Colonic mucosa (tissue), 4 donors: Measurements from ENCODE around the gene CHRNA3. TPM values are rescaled to one million over a fixed set of nuclear protein-coding genes. Genes with fewer than 3 reads are reported as not detected.

Experiments
- DNase-seq: peaks from one replicate; pipeline ENCODE4 v3.0.0-alpha.2; 2020
- H3K27ac ChIP-seq: fragments of 200-600 bp; one replicate; pipeline ENCODE4 v1.8.0; 2021
- H3K27me3 ChIP-seq: fragments of 200-600 bp; one replicate; pipeline ENCODE4 v1.8.0; 2021
- H3K36me3 ChIP-seq: fragments of 200-600 bp; one replicate; pipeline ENCODE4 v1.8.0; 2021
- H3K4me1 ChIP-seq: fragments of 200-600 bp; one replicate; pipeline ENCODE4 v1.8.0; 2021; ENCODE audit warnings: mild to moderate bottlenecking
- H3K4me3 ChIP-seq: fragments of 200-600 bp; one replicate; pipeline ENCODE4 v1.8.0; 2021
- H3K9ac ChIP-seq, 2 donors: one replicate each; pipeline ENCODE4 v1.7.0; 2013; ENCODE audit warnings: control low read depth in 2 of 2, low read depth in 2 of 2, low read length in 2 of 2
- H3K9me3 ChIP-seq: fragments of 200-600 bp; one replicate; pipeline ENCODE4 v1.8.0; 2021
- CTCF ChIP-seq: fragments of 200-600 bp; IDR thresholded peaks from one replicate; pipeline ENCODE4 v1.8.0; 2022; ENCODE audit warnings: antibody characterized with exemption, mild to moderate bottlenecking
- intact Hi-C: fragments of 100-400 bp; cut with DNase I; formaldehyde crosslinking; loops from one replicate; pipeline ENCODE4 v1.14.1; 2022
- total RNA-seq, 2 donors: library from RNA; stranded (reverse); fragmentation: NEBNext Ultra II Directional in 1 of 2; extraction: Animal tissue kit (Norgen Biotek cat#: 25700) in 1 of 2; gene quantifications; one replicate each; pipeline ENCODE4 v1.2.1, GENCODE V29; 2021
- donor health status: healthy.
- donor health status: DM: no; HTN: no; CAD: no.
- donor health status: DM: no; HTN: no; CAD: no.

Gene CHRNA3
- total RNA-seq, 2 donors from 2014 or later: 2.0 to 3.5 TPM

GRCh38 chr15:78636378-78636859 is 15.6 kb upstream of the CHRNA3 start:
- Histone ChIP-seq H3K4me1 (peaks cover 3% of the 10 kb centered on the region), H3K9me3 (no peaks in the 10 kb centered on the region), H3K27me3 (peaks cover 5% of the 10 kb centered on the region), H3K9ac (no peak overlapping the region), H3K4me3 (no peak overlapping the region), H3K27ac (no peak overlapping the region), H3K36me3 (no peaks in the 10 kb centered on the region)
- no peak for TF ChIP-seq CTCF
- intact Hi-C loops: loop anchor here (5.0 kb wide), 1 partner anchor 71 kb away; no protein-coding TSS in a partner anchor
- DNase-seq: no peak

GRCh38 chr15:78635346-78635745 is 14.6 kb upstream of the CHRNA3 start:
- no peak for TF ChIP-seq CTCF
- intact Hi-C loops: loop anchor here (5.0 kb wide), 1 partner anchor 72 kb away; no protein-coding TSS in a partner anchor
- H3K4me1 ChIP-seq: peaks cover under 1% of the 10 kb centered on the region
- H3K9ac ChIP-seq: no peak overlapping the region
- H3K27ac ChIP-seq: no peak overlapping the region
- no peaks in the 10 kb centered on the region for H3K9me3 ChIP-seq
- H3K36me3 ChIP-seq: no peaks in the 10 kb centered on the region
- no peak for DNase-seq
- peaks cover 5% of the 10 kb centered on the region for H3K27me3 ChIP-seq
- no peak overlapping the region for H3K4me3 ChIP-seq

- intact Hi-C loops: loop anchor here (5.0 kb wide), 1 partner anchor 73 kb away; no protein-coding TSS in a partner anchor
- no peaks in the 10 kb centered on the region for H3K4me1 ChIP-seq
- no peak overlapping the region for H3K9ac ChIP-seq
- DNase-seq: no peak
- no peak overlapping the region for H3K4me3 ChIP-seq
- H3K27me3 ChIP-seq: no peaks in the 10 kb centered on the region
- H3K9me3 ChIP-seq: no peaks in the 10 kb centered on the region
- no peaks in the 10 kb centered on the region for H3K36me3 ChIP-seq
- TF ChIP-seq CTCF: no peak
- no peak overlapping the region for H3K27ac ChIP-seq
Observed at GRCh38 chr15:78634210-78635145, 13.7 kb upstream of the CHRNA3 start.

GRCh38 chr15:78633348-78633747 is 12.6 kb upstream of the CHRNA3 start:
- H3K27ac ChIP-seq: no peak overlapping the region
- TF ChIP-seq CTCF: no peak
- H3K36me3 ChIP-seq: no peaks in the 10 kb centered on the region
- H3K9me3 ChIP-seq: no peaks in the 10 kb centered on the region
- no peak overlapping the region for H3K4me3 ChIP-seq
- no peaks in the 10 kb centered on the region for H3K27me3 ChIP-seq
- H3K4me1 ChIP-seq: no peaks in the 10 kb centered on the region
- no peak overlapping the region for H3K9ac ChIP-seq
- DNase-seq: no peak
- intact Hi-C loops: no loop called here

GRCh38 chr15:78630886-78631633 is 10.3 kb upstream of the CHRNA3 start:
- H3K4me3 ChIP-seq: no peak overlapping the region
- no peak overlapping the region for H3K27ac ChIP-seq
- H3K4me1 ChIP-seq: no peaks in the 10 kb centered on the region
- H3K27me3 ChIP-seq: no peaks in the 10 kb centered on the region
- DNase-seq: no peak
- no peak for TF ChIP-seq CTCF
- intact Hi-C loops: no loop called here
- no peaks in the 10 kb centered on the region for H3K36me3 ChIP-seq
- H3K9me3 ChIP-seq: no peaks in the 10 kb centered on the region
- H3K9ac ChIP-seq: no peak overlapping the region
